HG02623 (cell line): Measurements from ENCODE around the gene CHCHD6.

Experiments
- ATAC-seq: cut with Tn5 transposase; IDR thresholded peaks from one replicate; pipeline ENCODE4 v1.9.1; 2021; ENCODE audit warnings: moderate library complexity; ENCODE audit not compliant: unreplicated experiment

The CHCHD6 gene

DNA sequence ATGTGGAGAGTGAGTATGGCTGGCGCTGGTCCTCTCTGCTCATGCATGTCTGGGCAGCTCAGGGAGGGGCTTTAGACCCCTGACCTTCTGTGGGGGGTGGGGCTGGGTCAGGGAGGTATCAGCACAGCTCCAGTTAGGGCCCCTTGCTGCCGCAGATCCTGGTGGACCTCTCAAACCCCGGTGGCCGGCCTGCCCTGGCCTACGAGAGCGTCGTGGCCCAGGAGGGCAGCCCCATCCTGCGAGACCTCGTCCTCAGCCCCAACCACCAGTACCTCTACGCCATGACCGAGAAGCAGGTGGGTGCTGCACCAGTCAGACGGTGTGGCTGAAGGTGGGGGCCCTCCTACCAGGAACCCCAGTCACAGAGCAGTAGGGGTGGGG is 299.1 kb downstream of the CHCHD6 start:
- no peak for ATAC-seq

DNA sequence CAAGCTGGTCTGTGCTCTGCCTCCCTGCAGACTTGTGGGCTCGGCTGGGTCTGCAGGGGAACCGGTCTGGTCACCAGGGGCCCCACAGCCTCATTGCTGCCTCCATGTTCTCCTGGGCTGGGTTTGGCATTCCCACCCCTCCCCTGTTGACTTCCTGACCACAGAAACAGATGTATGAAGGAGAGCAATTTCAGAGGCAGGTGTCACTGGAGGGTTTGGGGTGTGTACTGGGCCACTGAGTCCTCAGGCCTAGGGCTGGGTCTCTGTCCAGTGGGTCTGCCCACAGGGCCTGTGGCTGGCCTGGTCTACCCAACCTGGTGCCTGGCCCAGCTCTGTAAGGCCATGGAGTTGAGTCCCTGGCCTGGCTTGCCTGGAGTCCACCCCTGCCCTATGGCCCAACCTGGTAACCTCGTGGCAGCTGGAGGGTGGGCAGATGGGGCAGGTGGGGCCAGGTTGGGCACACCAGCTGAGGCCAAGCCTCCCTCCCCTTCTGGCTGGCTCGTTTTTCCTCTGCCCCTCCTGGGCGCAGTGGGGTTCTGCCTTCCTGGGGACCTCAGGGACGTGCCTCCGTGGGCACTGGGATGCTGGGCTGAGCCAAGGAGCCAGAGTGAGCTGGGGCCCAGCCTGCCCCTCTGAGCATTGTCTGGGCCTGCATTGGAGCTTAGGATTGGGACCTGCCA is 299.7 kb downstream of the CHCHD6 start:
- ATAC-seq, result no peak

- ATAC-seq, result no peak
Observed at GRCh38 chr3:127004641-127005397, 300.8 kb downstream of the CHCHD6 start.

DNA sequence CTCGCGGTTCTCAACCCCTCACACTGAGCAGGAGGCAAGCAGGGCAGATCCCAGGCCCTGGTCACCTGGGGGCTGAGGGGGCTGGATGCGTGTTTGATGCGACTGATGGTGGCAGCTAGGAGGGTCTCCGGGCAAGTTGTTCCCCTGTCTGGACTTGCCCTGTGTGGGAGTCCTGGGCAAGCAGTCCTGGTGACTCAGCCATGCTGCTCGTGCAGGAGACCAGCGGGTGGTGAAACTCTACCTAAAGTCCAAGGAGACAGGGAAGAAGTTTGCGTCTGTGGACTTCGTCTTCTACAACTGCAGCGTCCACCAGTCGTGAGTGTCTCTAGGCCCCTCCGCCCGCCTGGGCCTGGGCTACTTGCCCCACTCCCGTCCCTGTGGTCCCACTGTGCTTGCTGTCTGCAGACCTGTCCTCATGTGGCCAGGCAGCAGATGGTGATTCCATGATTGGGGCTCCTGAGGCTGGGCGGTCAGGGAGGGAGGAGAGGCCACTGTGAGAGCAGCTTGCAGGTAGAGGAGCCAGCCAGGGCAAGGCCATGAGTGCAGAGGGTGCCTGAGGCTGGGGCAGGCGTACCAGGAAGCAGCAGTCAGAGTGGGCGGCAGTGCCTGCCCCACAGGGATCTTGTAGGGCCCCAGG is 301.9 kb downstream of the CHCHD6 start:
- no peak for ATAC-seq

DNA sequence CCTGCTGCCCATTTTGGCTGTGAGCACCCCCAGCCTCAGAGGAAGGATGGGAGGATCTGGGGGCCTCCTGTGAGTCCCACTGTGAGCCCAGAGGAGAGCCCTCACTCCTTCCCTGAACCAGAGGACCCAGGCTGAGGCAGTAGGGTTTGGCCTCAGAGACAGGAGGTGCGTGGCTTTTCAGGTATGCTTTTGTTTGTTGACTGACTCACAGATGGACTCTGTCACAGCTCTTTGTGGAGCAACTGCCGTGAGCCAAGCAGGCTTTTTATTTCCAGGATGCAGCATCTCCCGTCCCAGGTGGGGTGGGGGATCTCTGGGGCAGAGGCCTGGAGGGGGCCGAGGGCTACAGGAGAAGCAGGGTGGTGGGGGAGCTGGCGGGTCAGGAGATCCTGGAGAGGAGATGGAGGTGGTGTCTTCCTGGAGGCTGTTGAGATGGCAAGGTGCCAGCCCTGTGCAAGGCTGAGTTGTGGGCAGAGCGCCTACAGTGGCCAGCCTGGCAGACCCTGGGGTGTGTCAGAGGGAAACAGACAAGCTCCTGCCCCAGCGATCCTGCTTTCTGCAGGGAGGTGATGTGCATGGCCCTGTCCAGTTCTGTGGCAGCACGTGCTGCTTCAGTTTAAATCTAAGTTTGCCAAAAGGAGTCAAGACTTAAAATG is 302.9 kb downstream of the CHCHD6 start:
- ATAC-seq, result no peak

DNA sequence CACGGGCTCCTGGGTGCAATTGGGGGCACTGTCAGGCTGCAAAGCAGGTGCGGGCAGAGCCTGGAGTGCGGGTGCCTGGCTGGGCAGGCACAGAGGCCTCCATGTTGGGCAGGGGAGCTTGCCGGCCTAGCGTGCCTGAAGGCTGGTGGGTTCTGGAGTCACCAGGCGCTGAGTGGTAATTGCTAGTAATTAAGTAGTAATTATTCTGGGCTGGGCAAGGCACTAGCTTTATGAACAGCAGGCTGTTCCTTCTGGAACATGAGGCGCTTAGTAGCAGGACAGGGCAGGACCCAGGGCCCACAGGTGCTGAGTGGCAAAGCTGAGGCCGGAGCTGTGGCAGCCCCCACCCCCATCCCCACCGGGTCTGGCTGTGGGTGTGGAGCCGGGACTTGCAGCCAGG is 304.2 kb downstream of the CHCHD6 start:
- no peak for ATAC-seq

- ATAC-seq, result no peak
Observed at GRCh38 chr3:127009531-127009930, 305.5 kb downstream of the CHCHD6 start.
